Activated CD8-positive, alpha-beta memory T cell treated with anti-CD3 and anti-CD28 coated beads for 1 hour (primary cell): Measurements from ENCODE around the gene WDR72.

Source experiments
- DNase-seq, 2 donors: peaks; one replicate each; pipeline ENCODE4 v3.0.0-alpha.2; 2020; ENCODE audit warnings: low read depth in 1 of 2; ENCODE audit errors: extremely low read depth in 1 of 2

The WDR72 gene

DNA sequence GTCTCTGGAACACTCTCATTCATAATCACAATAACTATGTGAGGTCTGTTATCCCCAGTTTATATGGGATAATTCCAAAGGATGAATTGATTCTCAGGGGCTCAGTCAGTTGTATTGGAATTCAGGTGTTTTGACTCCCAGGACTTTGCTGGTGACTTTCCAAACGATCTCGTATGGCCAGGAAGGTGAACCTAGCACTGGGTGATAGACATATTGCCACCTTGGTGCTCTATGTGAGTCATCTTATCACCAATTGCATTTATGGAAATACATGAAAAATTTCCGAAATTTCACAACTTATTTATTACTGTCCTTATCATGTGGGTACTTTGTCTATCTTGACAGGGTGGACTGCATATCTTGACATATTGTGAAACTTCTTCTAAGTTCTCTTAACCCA is 287.3 kb downstream of the WDR72 start:
- no peak for DNase-seq

DNA sequence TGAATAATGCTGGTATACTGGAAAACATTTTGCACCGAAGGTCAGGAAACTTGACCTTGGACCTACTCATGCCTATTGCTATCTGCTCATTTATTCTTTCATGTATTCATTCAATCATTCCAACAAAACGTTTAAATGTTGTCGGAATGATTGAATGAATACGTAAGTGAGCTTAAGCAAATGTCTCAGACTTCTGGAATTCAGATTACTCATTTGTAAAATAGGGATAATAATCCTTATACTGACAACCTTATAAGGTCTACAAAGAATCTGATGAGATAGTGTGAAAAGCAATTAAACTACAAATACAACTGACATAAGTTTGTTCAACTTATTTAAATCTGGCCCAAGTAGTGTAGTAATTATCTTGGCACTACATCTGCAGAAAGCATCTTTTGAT is 288.7 kb downstream of the WDR72 start:
- no peak for DNase-seq

DNA sequence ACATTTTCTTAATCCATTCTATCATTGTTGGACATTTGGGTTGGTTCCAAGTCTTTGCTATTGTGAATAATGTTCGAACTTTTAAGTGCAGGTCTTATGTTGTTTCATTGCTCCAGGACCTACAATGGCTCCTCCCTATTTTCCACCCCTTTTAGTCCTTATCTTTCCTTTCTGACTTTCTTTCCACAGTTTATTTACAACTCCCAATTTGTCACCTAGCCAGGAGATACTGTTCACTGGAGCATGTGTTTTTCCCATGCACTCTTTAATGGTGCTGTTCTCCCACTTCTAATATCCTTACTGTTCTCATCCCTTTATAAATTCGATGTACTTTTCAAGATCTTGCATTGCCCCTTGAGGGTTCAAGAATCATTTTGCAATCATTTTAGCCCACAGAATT is 290.0 kb downstream of the WDR72 start:
- no peak for DNase-seq
